ENCODE data around the gene MAGI2.
A peak's percentile ranks its signal among the peaks of the same experiment; 100 is the strongest.
"Not testable (repeated sequence)": the region's sequence is repeated elsewhere in the genome, so short reads cannot be mapped to it uniquely, and the experiment has no call there.

The MAGI2 gene

GRCh38 chr7:78503301-78503700 is 950.2 kb downstream of the MAGI2 start:
- H3K27ac ChIP-seq (ENCODE audit: low read depth, low read length); H3K9me3 ChIP-seq (ENCODE audit: control insufficient read depth in 5 of 5, low read length in 5 of 5); H3K4me3 ChIP-seq (ENCODE audit: low read depth in 1 of 5, low read length in 5 of 5); H3K27me3 ChIP-seq (ENCODE audit: control insufficient read depth in 5 of 5, insufficient read depth in 4 of 5, low read length in 5 of 5); H3K9ac ChIP-seq (ENCODE audit: low read length in 5 of 5); H3K4me1 ChIP-seq (ENCODE audit: control insufficient read depth in 5 of 5, insufficient read depth in 5 of 5, low read length in 5 of 5); H3K36me3 ChIP-seq (ENCODE audit: control insufficient read depth in 5 of 5, insufficient read depth in 5 of 5, low read length in 5 of 5): not testable (repeated sequence)

- Histone ChIP-seq H3K9me3 (ENCODE audit: control insufficient read depth in 5 of 5, low read length in 5 of 5) (no peaks in the 10 kb centered on the region), H3K36me3 (ENCODE audit: control insufficient read depth in 5 of 5, insufficient read depth in 5 of 5, low read length in 5 of 5) (no peaks in the 10 kb centered on the region), H3K27me3 (ENCODE audit: control insufficient read depth in 5 of 5, insufficient read depth in 4 of 5, low read length in 5 of 5) (no peaks in the 10 kb centered on the region), H3K4me1 (ENCODE audit: control insufficient read depth in 5 of 5, insufficient read depth in 5 of 5, low read length in 5 of 5) (peaks cover 0 to 3% (median 0%) of the 10 kb centered on the region in 5 donors), H3K27ac (ENCODE audit: low read depth, low read length) (no peak overlapping the region), H3K9ac (ENCODE audit: low read length in 5 of 5) (no peak overlapping the region), H3K4me3 (ENCODE audit: low read depth in 1 of 5, low read length in 5 of 5) (no peak overlapping the region)
Measured at GRCh38 chr7:78501064-78501463, 952.4 kb downstream of the MAGI2 start.

GRCh38 chr7:78499971-78500370 is 953.5 kb downstream of the MAGI2 start:
- H3K9me3 ChIP-seq (ENCODE audit: control insufficient read depth in 5 of 5, low read length in 5 of 5), result no peaks in the 10 kb centered on the region
- H3K4me1 ChIP-seq (ENCODE audit: control insufficient read depth in 5 of 5, insufficient read depth in 5 of 5, low read length in 5 of 5), result peaks cover 0 to 3% (median 0%) of the 10 kb centered on the region in 5 donors
- H3K9ac ChIP-seq (ENCODE audit: low read length in 5 of 5), result no peak overlapping the region
- H3K27ac ChIP-seq (ENCODE audit: low read depth, low read length), result no peak overlapping the region
- H3K27me3 ChIP-seq (ENCODE audit: control insufficient read depth in 5 of 5, insufficient read depth in 4 of 5, low read length in 5 of 5), result no peaks in the 10 kb centered on the region
- no peak overlapping the region for H3K4me3 ChIP-seq (ENCODE audit: low read depth in 1 of 5, low read length in 5 of 5)
- no peaks in the 10 kb centered on the region for H3K36me3 ChIP-seq (ENCODE audit: control insufficient read depth in 5 of 5, insufficient read depth in 5 of 5, low read length in 5 of 5)

GRCh38 chr7:78499283-78499682 is 954.2 kb downstream of the MAGI2 start:
- Histone ChIP-seq H3K9ac (ENCODE audit: low read length in 5 of 5) (no peak overlapping the region), H3K27ac (ENCODE audit: low read depth, low read length) (no peak overlapping the region), H3K4me1 (ENCODE audit: control insufficient read depth in 5 of 5, insufficient read depth in 5 of 5, low read length in 5 of 5) (peaks cover 0 to 3% (median 0%) of the 10 kb centered on the region in 5 donors), H3K36me3 (ENCODE audit: control insufficient read depth in 5 of 5, insufficient read depth in 5 of 5, low read length in 5 of 5) (no peaks in the 10 kb centered on the region), H3K4me3 (ENCODE audit: low read depth in 1 of 5, low read length in 5 of 5) (no peak overlapping the region), H3K9me3 (ENCODE audit: control insufficient read depth in 5 of 5, low read length in 5 of 5) (no peaks in the 10 kb centered on the region), H3K27me3 (ENCODE audit: control insufficient read depth in 5 of 5, insufficient read depth in 4 of 5, low read length in 5 of 5) (no peaks in the 10 kb centered on the region)

GRCh38 chr7:78497728-78498427 is 955.6 kb downstream of the MAGI2 start:
- Histone ChIP-seq H3K9ac (ENCODE audit: low read length in 5 of 5) (no peak overlapping the region), H3K4me3 (ENCODE audit: low read depth in 1 of 5, low read length in 5 of 5) (no peak overlapping the region), H3K36me3 (ENCODE audit: control insufficient read depth in 5 of 5, insufficient read depth in 5 of 5, low read length in 5 of 5) (no peaks in the 10 kb centered on the region), H3K9me3 (ENCODE audit: control insufficient read depth in 5 of 5, low read length in 5 of 5) (no peaks in the 10 kb centered on the region), H3K27me3 (ENCODE audit: control insufficient read depth in 5 of 5, insufficient read depth in 4 of 5, low read length in 5 of 5) (no peaks in the 10 kb centered on the region), H3K4me1 (ENCODE audit: control insufficient read depth in 5 of 5, insufficient read depth in 5 of 5, low read length in 5 of 5) (peaks cover 0 to 3% (median 0%) of the 10 kb centered on the region in 5 donors), H3K27ac (ENCODE audit: low read depth, low read length) (no peak overlapping the region)

GRCh38 chr7:78496096-78496630 is 957.3 kb downstream of the MAGI2 start:
- no peak overlapping the region for H3K4me3 ChIP-seq (ENCODE audit: low read depth in 1 of 5, low read length in 5 of 5)
- H3K27ac ChIP-seq (ENCODE audit: low read depth, low read length), result no peak overlapping the region
- no peak overlapping the region for H3K9ac ChIP-seq (ENCODE audit: low read length in 5 of 5)
- no peaks in the 10 kb centered on the region for H3K27me3 ChIP-seq (ENCODE audit: control insufficient read depth in 5 of 5, insufficient read depth in 4 of 5, low read length in 5 of 5)
- no peaks in the 10 kb centered on the region for H3K4me1 ChIP-seq (ENCODE audit: control insufficient read depth in 5 of 5, insufficient read depth in 5 of 5, low read length in 5 of 5)
- H3K9me3 ChIP-seq (ENCODE audit: control insufficient read depth in 5 of 5, low read length in 5 of 5), result no peaks in the 10 kb centered on the region
- no peaks in the 10 kb centered on the region for H3K36me3 ChIP-seq (ENCODE audit: control insufficient read depth in 5 of 5, insufficient read depth in 5 of 5, low read length in 5 of 5)

- no peaks in the 10 kb centered on the region for H3K9me3 ChIP-seq (ENCODE audit: control insufficient read depth in 5 of 5, low read length in 5 of 5)
- no peaks in the 10 kb centered on the region for H3K36me3 ChIP-seq (ENCODE audit: control insufficient read depth in 5 of 5, insufficient read depth in 5 of 5, low read length in 5 of 5)
- no peak overlapping the region for H3K27ac ChIP-seq (ENCODE audit: low read depth, low read length)
- H3K27me3 ChIP-seq (ENCODE audit: control insufficient read depth in 5 of 5, insufficient read depth in 4 of 5, low read length in 5 of 5), result no peaks in the 10 kb centered on the region
- peaks cover 0 to 10% (median 0%) of the 10 kb centered on the region in 5 donors for H3K4me1 ChIP-seq (ENCODE audit: control insufficient read depth in 5 of 5, insufficient read depth in 5 of 5, low read length in 5 of 5)
- no peak overlapping the region for H3K9ac ChIP-seq (ENCODE audit: low read length in 5 of 5)
- no peak overlapping the region for H3K4me3 ChIP-seq (ENCODE audit: low read depth in 1 of 5, low read length in 5 of 5)
Measured at GRCh38 chr7:78493401-78493800, 960.1 kb downstream of the MAGI2 start.

GRCh38 chr7:78492146-78492545 is 961.3 kb downstream of the MAGI2 start:
- Histone ChIP-seq H3K27ac (ENCODE audit: low read depth, low read length) (no peak overlapping the region), H3K36me3 (ENCODE audit: control insufficient read depth in 5 of 5, insufficient read depth in 5 of 5, low read length in 5 of 5) (no peaks in the 10 kb centered on the region), H3K4me1 (ENCODE audit: control insufficient read depth in 5 of 5, insufficient read depth in 5 of 5, low read length in 5 of 5) (peaks cover 0 to 10% (median 0%) of the 10 kb centered on the region in 5 donors), H3K4me3 (ENCODE audit: low read depth in 1 of 5, low read length in 5 of 5) (no peak overlapping the region), H3K27me3 (ENCODE audit: control insufficient read depth in 5 of 5, insufficient read depth in 4 of 5, low read length in 5 of 5) (no peaks in the 10 kb centered on the region), H3K9me3 (ENCODE audit: control insufficient read depth in 5 of 5, low read length in 5 of 5) (no peaks in the 10 kb centered on the region), H3K9ac (ENCODE audit: low read length in 5 of 5) (no peak overlapping the region)

- no peak overlapping the region for H3K4me3 ChIP-seq (ENCODE audit: low read depth in 1 of 5, low read length in 5 of 5)
- no peak overlapping the region for H3K9ac ChIP-seq (ENCODE audit: low read length in 5 of 5)
- H3K9me3 ChIP-seq (ENCODE audit: control insufficient read depth in 5 of 5, low read length in 5 of 5), result no peaks in the 10 kb centered on the region
- no peaks in the 10 kb centered on the region for H3K27me3 ChIP-seq (ENCODE audit: control insufficient read depth in 5 of 5, insufficient read depth in 4 of 5, low read length in 5 of 5)
- no peak overlapping the region for H3K27ac ChIP-seq (ENCODE audit: low read depth, low read length)
- H3K36me3 ChIP-seq (ENCODE audit: control insufficient read depth in 5 of 5, insufficient read depth in 5 of 5, low read length in 5 of 5), result no peaks in the 10 kb centered on the region
- peaks cover 0 to 10% (median 0%) of the 10 kb centered on the region in 5 donors for H3K4me1 ChIP-seq (ENCODE audit: control insufficient read depth in 5 of 5, insufficient read depth in 5 of 5, low read length in 5 of 5)
Measured at GRCh38 chr7:78490524-78490923, 962.9 kb downstream of the MAGI2 start.

- Histone ChIP-seq H3K27me3 (ENCODE audit: control insufficient read depth in 5 of 5, insufficient read depth in 4 of 5, low read length in 5 of 5) (no peaks in the 10 kb centered on the region), H3K9ac (ENCODE audit: low read length in 5 of 5) (peak overlapping the region in 1 of 5 donors; percentile 35), H3K36me3 (ENCODE audit: control insufficient read depth in 5 of 5, insufficient read depth in 5 of 5, low read length in 5 of 5) (no peaks in the 10 kb centered on the region), H3K9me3 (ENCODE audit: control insufficient read depth in 5 of 5, low read length in 5 of 5) (no peaks in the 10 kb centered on the region), H3K4me1 (ENCODE audit: control insufficient read depth in 5 of 5, insufficient read depth in 5 of 5, low read length in 5 of 5) (peaks cover 0 to 10% (median 0%) of the 10 kb centered on the region in 5 donors), H3K4me3 (ENCODE audit: low read depth in 1 of 5, low read length in 5 of 5) (peak overlapping the region in 1 of 5 donors; percentile 8), H3K27ac (ENCODE audit: low read depth, low read length) (no peak overlapping the region)
Measured at GRCh38 chr7:78489476-78490240, 963.8 kb downstream of the MAGI2 start.

All from subcutaneous abdominal adipose tissue (tissue), 5 donors.